Activated CD4-positive, alpha-beta memory T cell treated with anti-CD3 and anti-CD28 coated beads, Interleukin-2, amount 10 ng/mL, durations not matched to agents 7 days and 5 days (primary cell): Measurements from ENCODE around the gene BICRAL. TPM values are rescaled to one million over a fixed set of nuclear protein-coding genes. Genes with fewer than 3 reads are reported as not detected.
"Not testable (repeated sequence)": the region's sequence is repeated elsewhere in the genome, so short reads cannot be mapped to it uniquely, and the experiment has no call there.

Source experiments
- CTCF ChIA-PET: fragments of 350-600 bp; sonication (Branson Sonifier 250); formaldehyde crosslinking; loops from one replicate; lab custom pipeline; 2021; ENCODE audit warnings: antibody characterized with exemption, inconsistent platforms; lab: Charles Lee
- POLR2A ChIA-PET: fragments of 350-600 bp; sonication (Branson Sonifier 250); formaldehyde crosslinking; loops from one replicate; lab custom pipeline; 2021; ENCODE audit warnings: antibody characterized with exemption; lab: Charles Lee
- DNase-seq: peaks from one replicate; pipeline ENCODE4 v3.0.0-alpha.2; 2020
- H3K27ac Mint-ChIP-seq: one replicate; pipeline ENCODE4 v1.8.0; 2021; ENCODE audit warnings: mild to moderate bottlenecking, mixed read lengths
- H3K27me3 Mint-ChIP-seq: one replicate; pipeline ENCODE4 v1.8.0; 2021; ENCODE audit warnings: mixed read lengths
- H3K36me3 Mint-ChIP-seq: one replicate; pipeline ENCODE4 v1.8.0; 2021; ENCODE audit warnings: low read depth, mixed read lengths
- H3K4me1 Mint-ChIP-seq: one replicate; pipeline ENCODE4 v1.8.0; 2021; ENCODE audit warnings: mixed read lengths
- H3K4me3 Mint-ChIP-seq: one replicate; pipeline ENCODE4 v1.8.0; 2021; ENCODE audit warnings: mild to moderate bottlenecking, mixed read lengths
- H3K9me3 Mint-ChIP-seq: one replicate; pipeline ENCODE4 v1.8.0; 2021; ENCODE audit warnings: mixed read lengths
- total RNA-seq, 2 experiments: library from RNA; stranded (reverse); gene quantifications; one replicate each; pipeline ENCODE4 v1.2.3, GENCODE V29; 2021

Gene BICRAL
- total RNA-seq, 2 experiments from 2014 or later, result 27.9 to 28.1 TPM

DNA sequence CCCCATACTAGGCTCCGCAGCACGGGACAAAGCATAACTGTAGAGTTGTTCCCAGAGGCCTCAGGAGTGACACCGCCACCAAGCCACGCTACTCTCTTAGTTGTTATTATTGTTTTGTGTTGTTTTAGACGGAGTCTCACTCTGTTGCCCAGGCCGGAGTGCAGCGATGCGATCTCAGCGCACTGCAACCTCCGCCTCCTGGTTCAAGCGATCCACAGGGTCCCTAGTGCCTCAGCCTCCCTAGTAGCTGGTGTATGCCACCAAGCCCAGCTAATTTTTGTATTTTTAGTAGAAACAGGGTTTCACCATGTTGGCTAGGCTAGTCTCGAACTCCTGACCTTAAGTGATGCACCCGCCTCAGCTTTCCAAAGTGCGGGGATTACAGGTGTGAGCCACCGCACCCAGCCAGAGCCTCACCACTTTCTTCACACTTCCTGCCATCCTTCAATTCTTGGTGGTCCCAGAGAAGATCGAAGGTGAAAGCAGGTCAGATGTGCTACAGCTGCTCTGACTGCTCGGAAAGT, 109.4 kb downstream of the BICRAL start:
- Mint-ChIP-seq H3K9me3 (no peaks in the 10 kb centered on the region), H3K27ac (peak overlapping the region; percentile 84), H3K4me1 (peaks cover 21% of the 10 kb centered on the region), H3K4me3 (peak overlapping the region; percentile 87), H3K27me3 (no peaks in the 10 kb centered on the region), H3K36me3 (peaks cover 10% of the 10 kb centered on the region)
- no peak for DNase-seq
- CTCF ChIA-PET, result interaction anchor here (0.5 to 2.7 kb wide), 6 partner anchors 10 to 253 kb away, joined by 3 to 12 read pairs (median 3); partner anchors contain the start of gene TBCC
- POLR2A ChIA-PET, result interaction anchor here (0.6 to 3.8 kb wide), 15 partner anchors 9 to 412 kb away, joined by 3 to 64 read pairs (median 5); partner anchors contain the start of genes CNPY3, RPL7L1, TBCC and UBR2

DNA sequence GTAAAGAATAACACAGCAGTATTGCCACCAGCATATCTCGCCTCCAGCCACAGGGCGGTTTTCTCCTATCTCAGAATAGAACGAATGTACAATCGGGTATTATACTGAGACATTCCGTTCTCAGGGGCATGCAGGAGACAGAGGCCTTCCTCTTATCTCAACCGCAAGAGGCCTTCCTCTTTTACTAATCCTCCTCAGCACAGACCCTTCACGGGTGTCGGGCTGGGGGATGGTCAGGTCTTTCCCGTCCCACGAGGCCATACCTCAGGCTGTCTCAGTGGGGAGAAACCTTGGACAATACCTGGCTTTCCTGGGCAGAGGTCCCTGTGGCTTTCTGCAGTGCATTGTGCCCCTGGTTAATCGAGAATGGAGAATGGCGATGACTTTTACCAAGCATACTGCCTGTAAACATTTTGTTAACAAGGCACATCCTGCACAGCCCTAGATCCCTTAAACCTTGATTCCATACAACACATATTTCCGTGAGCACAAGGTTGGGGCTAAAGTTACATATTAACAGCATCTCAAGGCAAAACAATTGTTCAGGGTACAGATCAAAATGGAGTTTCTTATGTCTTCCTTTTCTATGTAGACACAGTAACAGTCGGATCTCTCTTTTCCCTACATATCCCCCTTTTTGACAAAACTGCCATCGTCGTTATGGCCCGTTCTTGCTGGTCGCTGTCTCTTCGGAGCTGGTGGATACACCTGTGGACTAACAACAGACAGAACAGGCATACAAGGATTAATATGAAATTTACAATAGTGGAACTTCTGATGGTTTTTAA, 112.4 kb downstream of the BICRAL start:
- not testable (repeated sequence) for H3K27ac Mint-ChIP-seq, H3K9me3 Mint-ChIP-seq, DNase-seq, H3K4me3 Mint-ChIP-seq, H3K36me3 Mint-ChIP-seq, H3K27me3 Mint-ChIP-seq
- peaks cover 18% of the 10 kb centered on the region for H3K4me1 Mint-ChIP-seq
- POLR2A ChIA-PET, result interaction anchor here (0.7 kb wide), 1 partner anchor 15 kb away, joined by 3 read pairs; the partner anchor contains the start of gene RPL7L1
- CTCF ChIA-PET, result interaction anchor here (1.4 kb wide), 1 partner anchor 168 kb away, joined by 5 read pairs; no protein-coding TSS in a partner anchor

DNA sequence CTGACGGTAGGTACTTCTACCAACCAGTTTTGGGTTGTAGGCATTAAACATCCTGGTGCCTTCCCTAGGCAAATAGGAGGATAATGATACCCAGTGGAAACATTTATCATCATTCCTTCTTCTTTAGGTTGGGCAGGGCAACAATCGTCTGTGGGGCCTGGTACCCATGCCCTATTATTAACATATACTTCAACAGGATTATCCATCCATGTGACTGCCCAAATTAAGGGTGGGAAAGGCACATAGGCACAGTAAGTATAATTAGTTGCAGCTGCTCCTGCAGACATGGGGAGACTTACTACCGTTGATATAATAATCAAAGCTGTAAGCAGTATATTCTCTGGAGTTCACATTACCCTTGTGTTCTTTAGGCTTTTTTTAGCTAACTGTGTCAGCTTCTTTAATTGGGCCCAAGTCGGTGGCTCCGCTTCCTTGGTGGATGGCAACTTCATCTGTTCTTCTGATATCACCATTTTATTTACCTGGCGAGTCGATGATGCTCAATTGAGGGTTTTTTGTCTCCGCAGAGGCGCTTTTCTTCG, 114.4 kb downstream of the BICRAL start:
- H3K4me3 Mint-ChIP-seq, result no peak overlapping the region
- peaks cover 2% of the 10 kb centered on the region for H3K27me3 Mint-ChIP-seq
- H3K4me1 Mint-ChIP-seq, result peaks cover 4% of the 10 kb centered on the region
- CTCF ChIA-PET, result interaction anchor here (1.3 kb wide), 1 partner anchor 224 kb away, joined by 3 read pairs; no protein-coding TSS in a partner anchor
- no peaks in the 10 kb centered on the region for H3K9me3 Mint-ChIP-seq
- no peaks in the 10 kb centered on the region for H3K36me3 Mint-ChIP-seq
- no peak for DNase-seq
- POLR2A ChIA-PET, result interaction anchor here (1.5 kb wide), 1 partner anchor 33 kb away, joined by 3 read pairs; the partner anchor contains the start of gene CNPY3
- no peak overlapping the region for H3K27ac Mint-ChIP-seq

DNA sequence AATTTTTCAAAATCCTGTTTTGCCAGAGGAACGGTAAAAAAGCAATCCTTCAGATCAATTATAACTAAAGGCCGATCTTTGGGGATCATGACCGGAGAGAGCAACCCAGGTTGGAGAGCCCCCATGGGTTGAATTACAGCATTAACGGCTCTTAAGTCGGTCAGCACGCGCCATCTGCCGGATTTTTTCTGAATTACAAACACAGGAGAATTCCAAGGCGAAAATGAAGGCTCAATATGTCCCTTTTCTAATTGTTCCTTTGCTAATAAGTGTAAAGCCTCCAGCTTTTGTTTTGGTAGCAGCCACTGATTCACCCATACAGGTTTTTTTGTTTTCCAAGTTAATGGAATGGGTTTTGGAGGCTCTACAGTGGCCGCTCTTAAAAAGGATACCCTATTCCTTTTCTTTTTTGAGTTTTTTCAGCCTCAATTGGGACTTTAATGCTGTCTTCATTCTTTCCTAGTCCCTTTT, 117.1 kb downstream of the BICRAL start:
- ChIA-PET POLR2A (no interaction called here), CTCF (interaction anchor here (1.1 to 1.4 kb wide), 3 partner anchors 150 to 236 kb away, joined by 3 to 5 read pairs (median 4); partner anchors contain the start of gene TBCC)
- peak; percentile 70 for DNase-seq
- no peaks in the 10 kb centered on the region for H3K9me3 Mint-ChIP-seq
- no peak overlapping the region for H3K4me3 Mint-ChIP-seq
- no peaks in the 10 kb centered on the region for H3K36me3 Mint-ChIP-seq
- H3K4me1 Mint-ChIP-seq, result peaks cover 13% of the 10 kb centered on the region
- no peak overlapping the region for H3K27ac Mint-ChIP-seq
- H3K27me3 Mint-ChIP-seq, result peaks cover 2% of the 10 kb centered on the region

DNA sequence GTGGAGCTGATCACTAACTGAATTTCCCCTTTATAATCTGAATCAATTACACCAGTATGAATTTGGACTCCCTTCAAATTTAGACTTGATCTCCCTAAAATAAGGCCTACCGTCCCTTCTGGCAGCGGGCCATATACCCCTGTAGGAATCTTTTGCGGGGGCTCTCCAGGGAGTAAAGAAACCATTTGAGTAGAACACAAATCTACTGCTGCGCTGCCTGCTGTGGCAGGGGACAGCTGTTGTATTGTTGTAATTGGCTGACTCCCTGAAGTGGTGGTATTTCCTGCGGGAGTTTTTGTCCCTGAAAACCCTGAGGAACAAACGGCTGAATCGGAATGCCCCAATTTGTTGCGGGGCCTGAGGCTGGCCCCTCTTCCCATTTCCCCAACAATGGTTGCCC, 118.0 kb downstream of the BICRAL start:
- Mint-ChIP-seq H3K4me3 (no peak overlapping the region), H3K4me1 (peaks cover 13% of the 10 kb centered on the region), H3K27ac (no peak overlapping the region), H3K9me3 (no peaks in the 10 kb centered on the region), H3K36me3 (no peaks in the 10 kb centered on the region), H3K27me3 (peaks cover 2% of the 10 kb centered on the region)
- CTCF ChIA-PET, result interaction anchor here (1.1 to 2.3 kb wide), 5 partner anchors 8 to 243 kb away, joined by 3 to 13 read pairs (median 6); a partner anchor contains a TSS
- DNase-seq, result no peak
- POLR2A ChIA-PET, result interaction anchor here (0.9 kb wide), 1 partner anchor 9 kb away, joined by 5 read pairs; a partner anchor contains a TSS

DNA sequence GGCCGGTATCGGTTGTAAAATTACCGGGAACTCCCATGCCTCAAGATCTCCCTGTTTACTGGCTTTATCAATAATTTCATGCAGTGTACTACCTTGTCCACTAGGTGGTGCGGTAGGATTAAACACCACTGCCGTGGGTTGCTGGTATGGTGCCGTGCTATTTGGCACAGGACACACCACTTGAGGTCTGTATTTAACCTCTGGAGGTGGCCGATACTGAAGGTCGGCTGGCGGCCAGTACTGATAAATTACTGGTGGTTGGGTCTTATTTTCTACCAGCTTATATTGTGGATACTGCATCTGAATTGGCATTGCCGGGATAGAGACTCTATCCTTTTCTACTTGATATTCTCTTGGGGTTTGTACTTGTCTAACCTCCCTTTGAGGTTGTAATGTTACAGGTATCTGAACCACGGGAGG, 119.7 kb downstream of the BICRAL start:
- Mint-ChIP-seq H3K4me3 (no peak overlapping the region), H3K4me1 (peaks cover 13% of the 10 kb centered on the region), H3K27ac (no peak overlapping the region), H3K27me3 (peaks cover 2% of the 10 kb centered on the region), H3K36me3 (no peaks in the 10 kb centered on the region), H3K9me3 (no peaks in the 10 kb centered on the region)
- ChIA-PET CTCF (interaction anchor here (0.6 to 2.3 kb wide), 12 partner anchors 10 to 354 kb away, joined by 3 to 13 read pairs (median 4); partner anchors contain the start of gene CUL7), POLR2A (no interaction called here)
- peak; percentile 74 for DNase-seq

DNA sequence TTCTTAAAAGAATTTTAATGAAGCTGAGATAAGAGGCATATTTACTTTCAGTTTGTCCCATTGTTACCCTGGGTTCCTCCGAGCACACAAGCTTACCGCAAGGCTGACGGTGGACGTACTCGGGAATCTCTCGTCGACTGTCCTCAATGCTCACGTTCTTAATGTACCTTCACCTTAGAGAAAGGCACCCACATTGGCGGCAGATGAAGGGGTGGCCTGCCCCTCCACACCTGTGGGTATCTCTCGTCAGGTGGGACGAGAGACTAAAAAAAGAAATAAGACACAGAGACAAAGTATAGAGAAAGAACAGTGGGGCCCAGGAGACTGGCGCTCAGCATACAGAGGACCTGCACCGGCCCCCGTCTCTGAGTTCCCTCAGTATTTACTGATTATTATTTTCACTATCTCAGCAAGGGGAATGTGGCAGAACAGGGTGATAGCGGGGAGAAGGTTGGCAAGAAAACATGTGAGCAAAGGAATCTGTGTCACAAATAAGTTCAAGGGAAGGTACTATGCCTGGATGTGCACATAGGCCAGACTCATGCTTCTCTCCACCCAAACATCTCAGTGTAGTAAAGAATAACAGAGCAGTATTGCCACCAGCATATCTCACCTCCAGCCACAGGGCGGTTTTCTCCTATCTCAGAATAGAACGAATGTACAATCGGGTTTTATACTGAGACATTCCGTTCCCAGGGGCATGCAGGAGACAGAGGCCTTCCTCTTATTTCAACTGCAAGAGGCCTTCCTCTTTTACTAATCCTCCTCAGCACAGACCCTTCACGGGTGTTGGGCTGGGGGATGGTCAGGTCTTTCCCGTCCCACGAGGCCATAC, 120.8 kb downstream of the BICRAL start:
- POLR2A ChIA-PET, H3K36me3 Mint-ChIP-seq, DNase-seq, H3K9me3 Mint-ChIP-seq, H3K4me3 Mint-ChIP-seq, H3K27ac Mint-ChIP-seq, H3K27me3 Mint-ChIP-seq: not testable (repeated sequence)
- CTCF ChIA-PET, result interaction anchor here (0.6 to 2.3 kb wide), 5 partner anchors 11 to 355 kb away, joined by 3 to 12 read pairs (median 3); partner anchors contain the start of gene CUL7
- H3K4me1 Mint-ChIP-seq, result peaks cover 13% of the 10 kb centered on the region

DNA sequence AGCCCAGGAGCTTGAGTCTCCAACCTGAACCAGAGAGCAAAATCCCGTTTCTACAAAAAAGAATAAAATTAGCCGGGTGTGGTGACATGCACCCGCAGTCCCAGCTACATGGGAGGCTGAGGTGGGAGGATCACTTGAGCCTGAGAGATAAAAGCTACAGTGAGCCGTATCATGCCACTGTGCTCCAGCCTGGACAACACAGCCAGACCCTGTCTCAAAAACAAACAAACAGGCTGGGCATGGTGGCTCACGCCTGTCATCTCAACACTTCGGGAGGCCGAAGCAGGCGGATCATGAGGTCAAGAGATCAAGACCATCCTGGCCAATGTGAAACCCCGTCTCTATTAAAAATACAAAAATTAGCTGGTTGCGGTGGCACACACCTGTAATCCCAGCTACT, 122.6 kb downstream of the BICRAL start:
- ChIA-PET CTCF (interaction anchor here (0.7 to 0.9 kb wide), 2 partner anchors 239 to 292 kb away, joined by 3 to 9 read pairs; no protein-coding TSS in a partner anchor), POLR2A (no interaction called here)
- Mint-ChIP-seq H3K4me3 (no peak overlapping the region), H3K27ac (no peak overlapping the region), H3K36me3 (no peaks in the 10 kb centered on the region), H3K9me3 (no peaks in the 10 kb centered on the region), H3K4me1 (peaks cover 10% of the 10 kb centered on the region), H3K27me3 (peaks cover 2% of the 10 kb centered on the region)
- no peak for DNase-seq

DNA sequence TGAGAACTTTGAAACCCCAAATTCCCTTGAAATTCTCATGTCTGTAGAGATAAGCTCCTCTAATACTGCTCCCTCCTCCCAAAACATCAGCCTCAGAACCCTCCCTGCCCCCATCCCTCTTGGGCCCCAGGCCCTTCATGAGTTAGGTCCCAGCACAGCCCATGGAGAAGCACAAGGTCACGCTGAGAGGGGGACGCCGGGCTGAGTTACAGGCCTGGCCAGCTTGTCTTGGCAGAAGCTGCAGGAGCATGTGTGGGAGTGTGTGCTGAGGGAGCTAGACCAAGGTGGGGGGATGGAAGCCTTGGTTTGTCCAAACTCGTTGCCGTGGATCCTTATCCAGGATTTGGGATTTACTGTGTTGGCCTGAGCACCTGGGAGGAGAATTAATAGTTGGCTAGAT, 125.5 kb downstream of the BICRAL start:
- Mint-ChIP-seq H3K4me3 (no peak overlapping the region), H3K36me3 (no peaks in the 10 kb centered on the region), H3K27ac (no peak overlapping the region), H3K9me3 (no peaks in the 10 kb centered on the region), H3K27me3 (peaks cover 5% of the 10 kb centered on the region), H3K4me1 (peaks cover 2% of the 10 kb centered on the region)
- POLR2A ChIA-PET, result no interaction called here
- DNase-seq, result no peak
- CTCF ChIA-PET, result interaction anchor here (1.7 kb wide), 1 partner anchor 236 kb away, joined by 11 read pairs; no protein-coding TSS in a partner anchor

DNA sequence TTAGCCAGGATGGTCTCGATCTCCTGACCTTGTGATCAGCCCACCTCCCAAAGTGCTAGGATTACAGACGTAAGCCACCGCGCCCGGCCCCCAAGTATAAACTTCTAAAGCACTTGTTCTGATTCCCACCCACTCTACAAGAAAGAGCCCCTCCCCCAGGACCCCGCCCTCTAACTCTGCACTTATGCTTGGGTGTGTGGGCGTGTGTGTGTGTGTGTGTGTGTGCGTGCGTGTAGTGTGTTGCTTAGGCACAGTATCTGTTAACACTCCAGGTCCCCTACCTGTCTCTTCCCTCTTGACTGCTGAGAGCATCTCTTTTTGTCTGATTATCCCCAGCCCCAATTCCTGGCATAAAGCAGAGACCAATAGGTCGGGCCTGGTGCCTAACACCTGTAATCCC, 128.0 kb downstream of the BICRAL start:
- Mint-ChIP-seq H3K36me3 (no peaks in the 10 kb centered on the region), H3K9me3 (no peaks in the 10 kb centered on the region), H3K4me1 (peaks cover 2% of the 10 kb centered on the region), H3K4me3 (no peak overlapping the region), H3K27me3 (peaks cover 10% of the 10 kb centered on the region), H3K27ac (no peak overlapping the region)
- DNase-seq, result no peak
- POLR2A ChIA-PET, result no interaction called here
- CTCF ChIA-PET, result interaction anchor here (0.6 to 1.4 kb wide), 3 partner anchors 19 to 250 kb away, joined by 3 read pairs; partner anchors contain the start of gene RRP36

DNA sequence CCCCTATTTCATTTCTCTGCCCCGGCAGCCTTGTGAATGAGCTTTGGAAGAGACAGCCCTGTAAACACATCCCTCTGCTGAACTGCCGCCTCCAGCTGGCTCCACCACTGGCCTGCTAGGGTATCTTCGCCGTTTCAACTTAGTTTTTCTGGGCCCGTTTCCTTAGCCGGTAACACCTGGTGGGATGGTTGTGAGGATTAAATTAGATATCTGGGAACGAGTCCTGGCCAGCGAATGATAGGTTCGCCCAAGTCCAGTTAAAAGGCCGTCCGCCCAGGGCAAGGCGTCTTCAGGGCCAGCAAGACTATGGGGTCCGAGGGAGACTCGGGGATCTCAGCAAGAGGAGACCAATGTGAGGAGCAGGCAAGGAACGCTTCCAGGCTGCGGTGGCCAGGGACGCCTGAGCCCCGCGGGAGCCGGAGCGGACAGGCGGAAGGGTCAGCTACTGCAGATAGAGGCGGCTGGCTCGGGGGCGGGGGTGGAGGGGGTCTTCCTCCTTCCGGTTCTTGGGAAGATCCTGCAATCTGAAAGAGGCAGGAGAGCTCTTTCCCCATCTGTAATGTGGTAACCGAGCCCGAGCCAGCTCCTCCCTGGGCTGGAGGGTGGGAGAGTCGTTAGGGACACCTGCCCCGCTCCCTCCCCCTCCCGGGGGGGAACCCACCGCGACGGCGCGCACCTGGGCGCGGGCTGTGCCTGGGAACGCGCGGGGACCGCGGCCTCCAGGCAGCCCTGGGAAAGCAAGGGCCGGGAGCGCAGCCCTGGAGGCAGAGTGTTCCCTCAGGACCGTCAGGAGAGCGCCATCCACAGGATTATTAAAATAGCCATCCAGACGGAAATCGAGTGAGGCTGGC, 129.5 kb downstream of the BICRAL start:
- H3K27me3 Mint-ChIP-seq, result peaks cover 15% of the 10 kb centered on the region
- no peaks in the 10 kb centered on the region for H3K9me3 Mint-ChIP-seq
- peaks cover 2% of the 10 kb centered on the region for H3K4me1 Mint-ChIP-seq
- DNase-seq, result no peak
- no peak overlapping the region for H3K27ac Mint-ChIP-seq
- ChIA-PET POLR2A (no interaction called here), CTCF (interaction anchor here (1.3 to 1.4 kb wide), 2 partner anchors 17 to 232 kb away, joined by 3 to 4 read pairs; no protein-coding TSS in a partner anchor)
- H3K4me3 Mint-ChIP-seq, result no peak overlapping the region
- no peaks in the 10 kb centered on the region for H3K36me3 Mint-ChIP-seq
